ENCODE results near the gene GNAI1.

- no peak for TF ChIP-seq POLR2A (IDR thresholded peaks at IDR 0.05)
- no peak for TF ChIP-seq CTCF (IDR thresholded peaks at IDR 0.05)
These were observed 92.0 kb downstream of the GNAI1 start for GRCh38 chr7:80226629-80227028.
